Omental fat pad (tissue), 4 donors: ENCODE results near the gene PCCA. TPM values are rescaled to one million over a fixed set of nuclear protein-coding genes. Genes with fewer than 3 reads are reported as not detected.

Experiments used
- ATAC-seq: fragments of 150-250 bp; one replicate; pipeline ENCODE4 v1.9.1; 2016; ENCODE audit warnings: mild to moderate bottlenecking, moderate library complexity; ENCODE audit not compliant: low FRiP score
- DNase-seq: peaks from one replicate; pipeline ENCODE4 v3.0.0-alpha.2; 2019; ENCODE audit warnings: low spot score
- total RNA-seq, 4 donors: library from RNA; depleted of rRNA; stranded (reverse); fragments of >200 nt; gene quantifications; one replicate each; pipeline ENCODE4 v1.1.0, GENCODE V29; 2016
- TF ChIP-seq, protein P1 (sequence below), 3 donors: fragments of 450-650 bp; IDR thresholded peaks; one replicate each; pipeline ENCODE4 v1.5.1; 2016 to 2017; ENCODE audit warnings: antibody characterized with exemption in 3 of 3, mild to moderate bottlenecking in 3 of 3, moderate library complexity in 2 of 3

Gene PCCA
- total RNA-seq, 4 donors from 2014 or later, result 27.5 to 61.6 (median 49.2) TPM

DNA sequence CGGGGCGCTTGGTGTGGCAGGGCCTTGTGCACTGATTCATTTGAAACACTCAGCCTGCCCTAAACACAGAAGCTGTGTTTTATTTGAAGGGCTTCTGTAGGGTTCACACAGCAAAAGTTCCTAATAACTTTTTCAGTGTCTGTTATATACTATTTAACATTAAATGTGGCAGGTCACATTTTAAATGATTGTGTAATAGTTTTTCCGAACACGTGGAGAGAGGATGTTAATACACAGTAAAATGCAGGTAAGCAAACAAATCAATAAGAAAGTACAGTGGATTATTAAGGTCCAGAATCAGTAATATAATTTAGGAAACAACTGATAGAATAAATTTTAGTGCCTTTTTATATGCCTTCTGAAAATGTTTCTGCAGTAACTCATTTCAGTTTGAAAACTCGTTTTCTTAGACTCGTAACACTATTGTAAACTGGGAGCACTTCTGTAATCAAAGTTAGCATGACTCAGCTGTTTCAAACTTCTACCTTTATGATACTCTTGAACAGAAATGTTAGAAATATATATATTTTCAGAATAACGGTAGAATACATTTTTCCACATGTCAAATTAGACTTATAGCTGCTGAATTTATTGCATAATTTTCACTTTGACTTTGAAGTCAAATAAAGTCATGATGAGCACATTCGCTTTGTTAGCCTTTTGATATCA, 429.6 kb downstream of the PCCA start:
- TF ChIP-seq, protein P1, sequence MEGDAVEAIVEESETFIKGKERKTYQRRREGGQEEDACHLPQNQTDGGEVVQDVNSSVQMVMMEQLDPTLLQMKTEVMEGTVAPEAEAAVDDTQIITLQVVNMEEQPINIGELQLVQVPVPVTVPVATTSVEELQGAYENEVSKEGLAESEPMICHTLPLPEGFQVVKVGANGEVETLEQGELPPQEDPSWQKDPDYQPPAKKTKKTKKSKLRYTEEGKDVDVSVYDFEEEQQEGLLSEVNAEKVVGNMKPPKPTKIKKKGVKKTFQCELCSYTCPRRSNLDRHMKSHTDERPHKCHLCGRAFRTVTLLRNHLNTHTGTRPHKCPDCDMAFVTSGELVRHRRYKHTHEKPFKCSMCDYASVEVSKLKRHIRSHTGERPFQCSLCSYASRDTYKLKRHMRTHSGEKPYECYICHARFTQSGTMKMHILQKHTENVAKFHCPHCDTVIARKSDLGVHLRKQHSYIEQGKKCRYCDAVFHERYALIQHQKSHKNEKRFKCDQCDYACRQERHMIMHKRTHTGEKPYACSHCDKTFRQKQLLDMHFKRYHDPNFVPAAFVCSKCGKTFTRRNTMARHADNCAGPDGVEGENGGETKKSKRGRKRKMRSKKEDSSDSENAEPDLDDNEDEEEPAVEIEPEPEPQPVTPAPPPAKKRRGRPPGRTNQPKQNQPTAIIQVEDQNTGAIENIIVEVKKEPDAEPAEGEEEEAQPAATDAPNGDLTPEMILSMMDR (IDR thresholded peaks at IDR 0.05), result no peak
- no peak for DNase-seq
- ATAC-seq, result no peak

DNA sequence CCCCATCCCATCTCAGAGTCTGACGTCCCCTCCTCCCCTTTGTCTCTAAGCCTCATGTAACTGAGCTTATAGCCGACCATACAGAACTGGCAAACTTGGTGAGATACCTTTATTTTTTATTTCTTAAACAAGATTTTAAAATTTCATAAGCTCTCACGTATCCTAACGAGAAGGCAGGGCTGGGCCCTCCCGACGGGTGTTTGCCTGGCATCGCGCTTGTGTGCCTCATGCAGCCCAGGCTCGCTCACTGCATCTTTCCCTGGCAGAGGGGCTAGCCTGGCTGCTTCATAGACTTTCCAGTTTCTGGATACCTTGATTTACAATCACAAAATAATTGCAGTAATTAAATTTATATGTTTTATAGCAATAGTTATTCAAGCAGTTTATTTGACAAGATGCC, 430.7 kb downstream of the PCCA start:
- TF ChIP-seq, protein P1 (IDR thresholded peaks at IDR 0.05), result no peak
- no peak for DNase-seq
- no peak for ATAC-seq

DNA sequence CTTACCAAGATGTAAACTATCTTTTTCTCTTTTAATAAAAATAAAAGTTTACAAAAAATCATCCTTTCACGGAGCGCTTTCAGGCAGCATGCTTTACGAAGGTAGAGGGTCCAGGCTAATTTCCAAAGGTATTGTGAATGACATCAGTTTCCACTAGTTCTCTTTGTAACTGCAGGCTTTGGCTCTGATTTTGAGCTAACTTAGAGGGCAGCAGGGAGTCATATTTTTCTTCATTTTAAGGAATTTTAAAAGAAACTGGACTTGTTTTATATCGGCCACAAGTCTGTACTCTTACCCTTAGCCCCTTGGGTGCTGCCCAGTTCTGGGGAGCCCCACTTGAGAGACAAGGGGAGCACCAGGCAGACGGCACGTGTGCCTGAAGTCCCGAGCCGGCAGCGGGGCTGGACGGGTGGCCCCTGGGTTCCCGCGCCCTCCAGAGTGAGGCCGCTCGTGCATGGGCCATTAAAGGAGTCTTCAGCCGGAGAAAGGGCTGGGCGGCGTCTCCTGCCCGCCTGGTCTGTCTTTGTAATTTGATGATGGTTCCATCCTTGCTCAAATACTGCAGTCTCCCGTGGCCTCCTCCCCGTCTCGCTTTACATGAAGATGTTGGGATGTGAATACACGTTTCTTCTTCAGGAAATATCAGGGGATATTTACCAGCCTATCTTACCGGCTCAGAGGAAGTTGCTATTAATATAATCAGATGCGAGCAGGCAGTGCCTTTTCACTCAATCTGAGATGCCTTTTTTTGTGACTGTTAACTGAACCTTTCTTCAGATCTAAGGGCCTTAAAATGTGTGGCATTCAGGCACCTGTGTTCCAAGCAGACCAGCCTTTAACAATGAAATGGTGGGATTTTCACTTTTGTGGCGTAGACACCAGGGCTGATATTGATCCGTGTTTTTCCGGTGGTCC, 432.3 kb downstream of the PCCA start:
- TF ChIP-seq, protein P1 (IDR thresholded peaks at IDR 0.05), result no peak
- ATAC-seq (no peak), DNase-seq (no peak)

DNA sequence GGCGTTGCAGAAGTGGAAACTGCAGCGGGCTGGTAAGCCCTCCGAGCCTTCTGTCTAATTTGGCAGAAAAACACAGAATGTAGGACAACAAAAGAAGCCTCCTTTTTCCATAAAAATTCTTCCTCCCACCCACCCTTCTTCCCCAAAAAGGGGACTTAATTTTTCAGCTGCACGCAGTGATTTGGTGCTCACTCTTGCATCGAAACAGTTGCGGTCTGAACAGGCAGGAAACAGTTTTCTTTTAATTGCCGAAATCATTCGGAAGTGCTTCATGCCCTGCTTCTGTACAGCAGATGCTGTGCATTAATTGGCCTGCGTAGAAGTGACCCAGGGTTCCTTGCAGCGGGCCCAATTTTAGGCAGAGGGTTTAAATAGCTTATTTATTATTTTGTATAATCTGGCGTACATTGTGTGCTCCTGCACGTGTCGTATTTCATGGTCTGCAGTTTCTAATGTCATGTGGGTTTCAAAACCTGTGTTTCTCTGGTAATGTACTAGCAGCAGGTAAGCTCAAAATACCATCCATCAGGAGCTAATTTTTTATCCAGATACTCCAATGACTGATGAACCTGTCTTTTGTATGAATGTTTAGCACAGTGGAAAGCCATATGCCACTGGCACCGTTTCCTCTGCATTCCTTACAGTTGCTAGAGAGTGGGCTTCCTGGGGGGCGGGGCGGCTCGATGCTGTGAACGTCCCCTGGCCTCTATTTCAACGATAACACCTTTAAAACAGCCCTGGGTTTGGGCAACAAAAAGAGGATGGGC, 433.1 kb downstream of the PCCA start:
- TF ChIP-seq, protein P1 (IDR thresholded peaks at IDR 0.05), result no peak
- DNase-seq (no peak), ATAC-seq (no peak)

DNA sequence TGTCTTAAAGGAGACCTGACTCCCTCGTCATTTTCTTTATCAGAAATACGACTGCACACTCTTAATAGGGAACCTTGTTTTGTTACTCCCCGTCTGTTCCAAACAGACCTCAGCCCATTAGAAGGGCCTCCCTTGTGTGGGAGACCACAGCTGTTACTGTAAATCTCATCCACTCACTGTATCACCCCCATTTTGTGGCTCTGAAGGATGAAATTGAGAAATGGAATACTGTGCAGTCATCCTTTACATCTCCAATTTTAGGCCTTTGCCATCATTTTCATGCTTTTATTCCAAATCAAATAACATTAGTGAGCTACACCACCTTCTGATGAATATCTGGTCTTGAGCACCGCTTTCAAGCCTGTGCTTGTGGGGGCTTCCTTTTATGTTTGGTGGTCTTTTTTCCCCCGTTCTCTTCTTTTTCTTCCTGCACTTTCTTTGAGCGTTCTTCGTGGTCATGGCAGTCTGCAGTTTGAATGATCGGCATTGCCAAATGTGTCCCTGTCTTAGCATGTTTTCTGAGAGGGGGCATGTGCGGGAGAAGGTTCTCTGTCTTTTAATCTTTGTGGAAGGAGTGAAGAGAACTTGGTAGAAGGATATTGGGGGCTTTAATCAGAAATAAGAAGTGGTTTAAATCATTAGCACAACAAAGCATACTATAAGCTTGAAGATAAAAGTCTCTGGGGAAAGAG, 433.9 kb downstream of the PCCA start:
- ATAC-seq (no peak), DNase-seq (no peak)
- TF ChIP-seq, protein P1 (IDR thresholded peaks at IDR 0.05), result no peak

DNA sequence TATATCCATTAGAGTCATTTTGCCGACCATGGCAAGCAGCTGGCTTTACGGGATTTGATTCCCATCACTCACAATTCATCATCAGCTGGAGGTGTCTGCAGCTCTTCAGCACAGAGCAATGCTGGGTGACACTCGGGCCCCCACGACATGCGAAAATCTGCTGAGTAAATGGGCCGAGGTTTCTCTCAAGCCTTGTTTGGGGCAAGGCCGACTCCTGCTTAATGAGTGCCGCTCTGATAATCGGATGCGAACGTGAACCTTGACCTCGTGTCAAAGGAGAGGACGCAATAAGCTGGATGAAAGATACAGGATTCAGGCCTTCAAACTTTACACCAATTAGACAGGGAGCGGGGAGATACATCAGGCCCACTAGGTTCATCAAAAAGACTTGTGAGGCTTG, 434.5 kb downstream of the PCCA start:
- ATAC-seq, result no peak
- TF ChIP-seq, protein P1 (IDR thresholded peaks at IDR 0.05), result no peak
- no peak for DNase-seq
